SK-N-SH (cell line): Measurements from ENCODE around the gene CTSH.

Source experiments
- CHD2 ChIP-seq: fragments of 150-350 bp; IDR thresholded peaks from 2 replicates; pipeline ENCODE4 v1.6.1; 2018; ENCODE audit warnings: low read length; ENCODE audit not compliant: partially characterized antibody
- FOXJ3 ChIP-seq: sonication (generic); formaldehyde crosslinking; IDR thresholded peaks from 2 replicates; pipeline ENCODE4 v1.5.1; 2020; ENCODE audit warnings: mild to moderate bottlenecking, missing genetic modification reagents
- FOXM1 ChIP-seq: IDR thresholded peaks from 2 replicates; pipeline ENCODE4 v1.4.0; 2012; ENCODE audit warnings: low read depth, mild to moderate bottlenecking
- GATA2 ChIP-seq: sonication (generic); formaldehyde crosslinking; IDR thresholded peaks from 2 replicates; pipeline ENCODE4 v1.5.0; 2020; ENCODE audit warnings: mild to moderate bottlenecking, missing genetic modification reagents
- MXI1 ChIP-seq: IDR thresholded peaks from 2 replicates; pipeline ENCODE4 v1.6.1; 2012; ENCODE audit warnings: mild to moderate bottlenecking, low read depth, low read length, improper control_type of control experiment
- TF ChIP-seq, protein P1 (sequence below): fragments of 200-600 bp; sonication (generic); IDR thresholded peaks from 2 replicates; pipeline ENCODE4 v1.6.1; 2017; ENCODE audit warnings: antibody characterized with exemption, mild to moderate bottlenecking, moderate library complexity
- TF ChIP-seq, protein P2 (sequence below): fragments of 150-350 bp; IDR thresholded peaks from 2 replicates; pipeline ENCODE4 v1.6.1; 2016; ENCODE audit warnings: mild to moderate bottlenecking, low read depth, low read length
- TF ChIP-seq, protein P3 (sequence below): IDR thresholded peaks from 2 replicates; pipeline ENCODE4 v1.6.1; 2012; ENCODE audit warnings: mild to moderate bottlenecking, low read depth, low read length, moderate library complexity

DNA sequence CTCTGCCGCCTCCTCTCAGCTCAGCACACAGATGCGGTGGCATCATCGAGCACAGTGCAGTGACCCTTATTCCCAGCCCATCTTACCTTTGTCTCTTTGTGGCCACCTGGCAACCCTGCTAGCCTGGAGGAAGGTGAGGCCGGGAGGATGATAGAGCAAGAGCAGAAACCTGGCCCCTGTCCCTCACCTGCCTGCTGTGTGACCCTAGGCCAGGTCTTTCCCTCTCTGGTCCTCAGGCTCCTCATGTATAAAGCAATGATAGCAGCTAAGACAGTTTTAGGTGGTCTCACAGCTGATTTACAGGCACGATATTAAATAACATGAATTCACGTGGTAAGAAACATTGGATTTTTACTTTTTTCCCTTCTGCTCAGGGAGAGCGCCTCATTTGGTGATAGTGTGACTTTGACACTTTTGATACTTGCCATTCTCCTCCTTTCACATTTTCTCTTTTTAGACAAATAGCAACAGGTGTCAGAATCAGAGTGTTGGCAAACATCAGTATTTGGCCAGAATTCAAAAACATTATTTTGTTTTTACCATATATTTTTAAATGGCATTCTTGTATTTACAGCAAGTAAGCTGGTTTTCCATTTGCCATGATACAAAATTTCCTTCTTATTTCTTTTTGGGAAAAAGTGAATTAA lies 29.5 kb upstream of the CTSH start:
- TF ChIP-seq, protein P1, sequence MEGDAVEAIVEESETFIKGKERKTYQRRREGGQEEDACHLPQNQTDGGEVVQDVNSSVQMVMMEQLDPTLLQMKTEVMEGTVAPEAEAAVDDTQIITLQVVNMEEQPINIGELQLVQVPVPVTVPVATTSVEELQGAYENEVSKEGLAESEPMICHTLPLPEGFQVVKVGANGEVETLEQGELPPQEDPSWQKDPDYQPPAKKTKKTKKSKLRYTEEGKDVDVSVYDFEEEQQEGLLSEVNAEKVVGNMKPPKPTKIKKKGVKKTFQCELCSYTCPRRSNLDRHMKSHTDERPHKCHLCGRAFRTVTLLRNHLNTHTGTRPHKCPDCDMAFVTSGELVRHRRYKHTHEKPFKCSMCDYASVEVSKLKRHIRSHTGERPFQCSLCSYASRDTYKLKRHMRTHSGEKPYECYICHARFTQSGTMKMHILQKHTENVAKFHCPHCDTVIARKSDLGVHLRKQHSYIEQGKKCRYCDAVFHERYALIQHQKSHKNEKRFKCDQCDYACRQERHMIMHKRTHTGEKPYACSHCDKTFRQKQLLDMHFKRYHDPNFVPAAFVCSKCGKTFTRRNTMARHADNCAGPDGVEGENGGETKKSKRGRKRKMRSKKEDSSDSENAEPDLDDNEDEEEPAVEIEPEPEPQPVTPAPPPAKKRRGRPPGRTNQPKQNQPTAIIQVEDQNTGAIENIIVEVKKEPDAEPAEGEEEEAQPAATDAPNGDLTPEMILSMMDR, result no peak
- TF ChIP-seq, protein P2, sequence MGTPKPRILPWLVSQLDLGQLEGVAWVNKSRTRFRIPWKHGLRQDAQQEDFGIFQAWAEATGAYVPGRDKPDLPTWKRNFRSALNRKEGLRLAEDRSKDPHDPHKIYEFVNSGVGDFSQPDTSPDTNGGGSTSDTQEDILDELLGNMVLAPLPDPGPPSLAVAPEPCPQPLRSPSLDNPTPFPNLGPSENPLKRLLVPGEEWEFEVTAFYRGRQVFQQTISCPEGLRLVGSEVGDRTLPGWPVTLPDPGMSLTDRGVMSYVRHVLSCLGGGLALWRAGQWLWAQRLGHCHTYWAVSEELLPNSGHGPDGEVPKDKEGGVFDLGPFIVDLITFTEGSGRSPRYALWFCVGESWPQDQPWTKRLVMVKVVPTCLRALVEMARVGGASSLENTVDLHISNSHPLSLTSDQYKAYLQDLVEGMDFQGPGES, result no peak
- TF ChIP-seq FOXJ3 (CRISPR knock-in tag) (no peak), CHD2 (no peak), GATA2 (CRISPR knock-in tag) (no peak), FOXM1 (no peak), MXI1 (no peak)
- TF ChIP-seq, protein P3, sequence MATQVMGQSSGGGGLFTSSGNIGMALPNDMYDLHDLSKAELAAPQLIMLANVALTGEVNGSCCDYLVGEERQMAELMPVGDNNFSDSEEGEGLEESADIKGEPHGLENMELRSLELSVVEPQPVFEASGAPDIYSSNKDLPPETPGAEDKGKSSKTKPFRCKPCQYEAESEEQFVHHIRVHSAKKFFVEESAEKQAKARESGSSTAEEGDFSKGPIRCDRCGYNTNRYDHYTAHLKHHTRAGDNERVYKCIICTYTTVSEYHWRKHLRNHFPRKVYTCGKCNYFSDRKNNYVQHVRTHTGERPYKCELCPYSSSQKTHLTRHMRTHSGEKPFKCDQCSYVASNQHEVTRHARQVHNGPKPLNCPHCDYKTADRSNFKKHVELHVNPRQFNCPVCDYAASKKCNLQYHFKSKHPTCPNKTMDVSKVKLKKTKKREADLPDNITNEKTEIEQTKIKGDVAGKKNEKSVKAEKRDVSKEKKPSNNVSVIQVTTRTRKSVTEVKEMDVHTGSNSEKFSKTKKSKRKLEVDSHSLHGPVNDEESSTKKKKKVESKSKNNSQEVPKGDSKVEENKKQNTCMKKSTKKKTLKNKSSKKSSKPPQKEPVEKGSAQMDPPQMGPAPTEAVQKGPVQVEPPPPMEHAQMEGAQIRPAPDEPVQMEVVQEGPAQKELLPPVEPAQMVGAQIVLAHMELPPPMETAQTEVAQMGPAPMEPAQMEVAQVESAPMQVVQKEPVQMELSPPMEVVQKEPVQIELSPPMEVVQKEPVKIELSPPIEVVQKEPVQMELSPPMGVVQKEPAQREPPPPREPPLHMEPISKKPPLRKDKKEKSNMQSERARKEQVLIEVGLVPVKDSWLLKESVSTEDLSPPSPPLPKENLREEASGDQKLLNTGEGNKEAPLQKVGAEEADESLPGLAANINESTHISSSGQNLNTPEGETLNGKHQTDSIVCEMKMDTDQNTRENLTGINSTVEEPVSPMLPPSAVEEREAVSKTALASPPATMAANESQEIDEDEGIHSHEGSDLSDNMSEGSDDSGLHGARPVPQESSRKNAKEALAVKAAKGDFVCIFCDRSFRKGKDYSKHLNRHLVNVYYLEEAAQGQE, result no peak
